ENCODE data around the gene GHR.

DNA sequence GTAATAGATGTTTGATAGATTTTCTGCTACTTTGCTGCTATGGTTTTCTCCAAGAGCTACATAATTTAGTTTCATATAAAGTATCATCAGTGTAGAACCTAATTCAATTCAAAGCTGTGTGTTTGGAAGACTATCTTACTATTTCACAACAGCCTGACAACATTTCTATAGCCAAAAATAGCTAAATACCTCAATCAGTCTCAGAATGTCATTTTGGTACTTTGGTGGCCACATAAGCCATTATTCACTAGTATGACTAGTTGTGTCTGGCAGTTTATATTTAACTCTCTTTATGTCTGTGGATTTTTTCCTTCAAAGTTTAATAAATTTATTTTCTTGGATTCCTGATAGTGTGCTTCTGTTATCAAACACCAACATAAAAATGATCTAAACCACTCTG lies 298.2 kb downstream of the GHR start:
- no peak for TF ChIP-seq YY1 (IDR thresholded peaks at IDR 0.05; ENCODE audit: low read depth)
- no peak for TF ChIP-seq EP300 (IDR thresholded peaks at IDR 0.05; ENCODE audit: borderline replicate concordance)
- TF ChIP-seq CREB1 (IDR thresholded peaks at IDR 0.05; ENCODE audit: low read depth): no peak
